ENCODE data around the gene TGFB1I1.

Gene TGFB1I1

DNA sequence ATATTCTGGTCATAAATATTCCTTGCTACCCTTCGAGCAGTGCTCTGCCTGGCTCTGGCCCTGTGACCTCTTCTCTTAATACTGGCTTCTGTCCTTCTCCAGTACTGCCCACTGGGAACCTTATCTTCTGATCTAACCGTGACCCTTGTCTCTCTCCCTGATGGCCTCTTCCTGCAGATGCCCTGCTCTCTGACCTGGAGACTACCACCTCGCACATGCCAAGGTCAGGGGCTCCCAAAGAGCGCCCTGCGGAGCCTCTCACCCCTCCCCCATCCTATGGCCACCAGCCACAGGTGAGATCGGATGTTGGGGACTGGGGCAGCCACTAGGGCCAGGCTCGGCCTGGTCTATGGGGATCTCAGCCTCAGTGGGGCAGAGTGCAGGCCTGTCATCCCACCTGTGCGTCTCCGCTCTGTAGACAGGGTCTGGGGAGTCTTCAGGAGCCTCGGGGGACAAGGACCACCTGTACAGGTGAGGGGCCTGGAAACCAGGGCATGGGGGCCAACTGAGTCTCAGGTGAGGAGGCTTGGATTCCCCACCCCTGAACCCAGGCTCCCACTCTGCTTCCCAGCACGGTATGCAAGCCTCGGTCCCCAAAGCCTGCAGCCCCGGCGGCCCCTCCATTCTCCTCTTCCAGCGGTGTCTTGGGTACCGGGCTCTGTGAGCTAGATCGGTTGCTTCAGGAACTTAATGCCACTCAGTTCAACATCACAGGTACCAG is 1.5 kb downstream of the TGFB1I1 start:
- H2BK12ac ChIP-seq (ENCODE audit: low read length in 2 of 2), result no peak overlapping the region
- H2BK15ac ChIP-seq (ENCODE audit: low read depth, poor library complexity, severe bottlenecking), result no peak overlapping the region
- H2AK5ac ChIP-seq (ENCODE audit: low read length, severe bottlenecking), result no peak overlapping the region
- H3K9ac ChIP-seq (ENCODE audit: low read length), result peak overlapping the region; percentile 19
- DNase-seq, result no peak
- no peak overlapping the region for H4K8ac ChIP-seq (ENCODE audit: low read length)
- no peak overlapping the region for H3K14ac ChIP-seq (ENCODE audit: low read length in 2 of 2)
- 91% methylated on average over 17 of the region's 17 CpGs for WGBS
- H3K23ac ChIP-seq (ENCODE audit: low read length in 2 of 2), result no peak overlapping the region
- H3K4me1 ChIP-seq (ENCODE audit: control insufficient read depth, insufficient read depth, low read depth, low read length), result peaks cover 28% of the 10 kb centered on the region
- peaks cover 43 to 51% of the 10 kb centered on the region in 2 experiments for H3K36me3 ChIP-seq (ENCODE audit: control insufficient read depth in 1 of 2, insufficient read depth in 2 of 2, low read depth in 1 of 2, low read length in 2 of 2)
- no peak overlapping the region for H2BK120ac ChIP-seq (ENCODE audit: low read depth, low read length)
- peak overlapping the region in 1 of 2 experiments; percentile 85 for H3K4me3 ChIP-seq (ENCODE audit: insufficient read depth in 1 of 2, low read depth in 1 of 2, low read length in 2 of 2)
- no peak overlapping the region for H4K91ac ChIP-seq (ENCODE audit: low read length)
- no peaks in the 10 kb centered on the region for H3K9me3 ChIP-seq (ENCODE audit: control insufficient read depth, low read length)
- H3K18ac ChIP-seq (ENCODE audit: low read depth in 1 of 2, low read length in 2 of 2), result no peak overlapping the region
- H3K27ac ChIP-seq (ENCODE audit: low read length, poor library complexity, severe bottlenecking), result no peak overlapping the region
- no peak overlapping the region for H2AFZ ChIP-seq (ENCODE audit: low read depth, low read length)
- H3K4me2 ChIP-seq (ENCODE audit: low read length, poor library complexity, severe bottlenecking), result no peak overlapping the region
- no peaks in the 10 kb centered on the region for H3K27me3 ChIP-seq (ENCODE audit: control insufficient read depth in 1 of 2, insufficient read depth in 1 of 2, low read length in 2 of 2)
- no peak overlapping the region for H2BK5ac ChIP-seq (ENCODE audit: low read depth, low read length, poor library complexity, severe bottlenecking)
- no peak overlapping the region for H3K4ac ChIP-seq (ENCODE audit: low read depth in 1 of 2, low read length in 2 of 2)
- peaks cover 19% of the 10 kb centered on the region for H3K79me1 ChIP-seq (replicated peaks; ENCODE audit: low read length, poor library complexity, severe bottlenecking)

- no peak overlapping the region for H3K14ac ChIP-seq (ENCODE audit: low read length in 2 of 2)
- peak overlapping the region; percentile 37 for H3K9ac ChIP-seq (ENCODE audit: low read length)
- no peak overlapping the region for H3K4ac ChIP-seq (ENCODE audit: low read depth in 1 of 2, low read length in 2 of 2)
- peaks cover 19% of the 10 kb centered on the region for H3K79me1 ChIP-seq (replicated peaks; ENCODE audit: low read length, poor library complexity, severe bottlenecking)
- no peak overlapping the region for H3K23ac ChIP-seq (ENCODE audit: low read length in 2 of 2)
- H3K27me3 ChIP-seq (ENCODE audit: control insufficient read depth in 1 of 2, insufficient read depth in 1 of 2, low read length in 2 of 2), result no peaks in the 10 kb centered on the region
- 81% methylated on average over 12 of the region's 12 CpGs for WGBS
- no peak overlapping the region for H4K8ac ChIP-seq (ENCODE audit: low read length)
- no peak overlapping the region for H3K27ac ChIP-seq (ENCODE audit: low read length, poor library complexity, severe bottlenecking)
- H3K4me3 ChIP-seq (ENCODE audit: insufficient read depth in 1 of 2, low read depth in 1 of 2, low read length in 2 of 2), result no peak overlapping the region
- no peak overlapping the region for H2BK5ac ChIP-seq (ENCODE audit: low read depth, low read length, poor library complexity, severe bottlenecking)
- H2AFZ ChIP-seq (ENCODE audit: low read depth, low read length), result no peak overlapping the region
- peaks cover 49 to 56% of the 10 kb centered on the region in 2 experiments for H3K36me3 ChIP-seq (ENCODE audit: control insufficient read depth in 1 of 2, insufficient read depth in 2 of 2, low read depth in 1 of 2, low read length in 2 of 2)
- H3K18ac ChIP-seq (ENCODE audit: low read depth in 1 of 2, low read length in 2 of 2), result no peak overlapping the region
- H4K91ac ChIP-seq (ENCODE audit: low read length), result no peak overlapping the region
- peak; percentile 76 for DNase-seq
- H2BK12ac ChIP-seq (ENCODE audit: low read length in 2 of 2), result no peak overlapping the region
- H2BK15ac ChIP-seq (ENCODE audit: low read depth, poor library complexity, severe bottlenecking), result no peak overlapping the region
- H3K9me3 ChIP-seq (ENCODE audit: control insufficient read depth, low read length), result no peaks in the 10 kb centered on the region
- no peak overlapping the region for H2AK5ac ChIP-seq (ENCODE audit: low read length, severe bottlenecking)
- no peak overlapping the region for H3K4me2 ChIP-seq (ENCODE audit: low read length, poor library complexity, severe bottlenecking)
- H3K4me1 ChIP-seq (ENCODE audit: control insufficient read depth, insufficient read depth, low read depth, low read length), result peaks cover 28% of the 10 kb centered on the region
- H2BK120ac ChIP-seq (ENCODE audit: low read depth, low read length), result no peak overlapping the region
Observed at GRCh38 chr16:31474173-31474714, 2.3 kb downstream of the TGFB1I1 start.

DNA sequence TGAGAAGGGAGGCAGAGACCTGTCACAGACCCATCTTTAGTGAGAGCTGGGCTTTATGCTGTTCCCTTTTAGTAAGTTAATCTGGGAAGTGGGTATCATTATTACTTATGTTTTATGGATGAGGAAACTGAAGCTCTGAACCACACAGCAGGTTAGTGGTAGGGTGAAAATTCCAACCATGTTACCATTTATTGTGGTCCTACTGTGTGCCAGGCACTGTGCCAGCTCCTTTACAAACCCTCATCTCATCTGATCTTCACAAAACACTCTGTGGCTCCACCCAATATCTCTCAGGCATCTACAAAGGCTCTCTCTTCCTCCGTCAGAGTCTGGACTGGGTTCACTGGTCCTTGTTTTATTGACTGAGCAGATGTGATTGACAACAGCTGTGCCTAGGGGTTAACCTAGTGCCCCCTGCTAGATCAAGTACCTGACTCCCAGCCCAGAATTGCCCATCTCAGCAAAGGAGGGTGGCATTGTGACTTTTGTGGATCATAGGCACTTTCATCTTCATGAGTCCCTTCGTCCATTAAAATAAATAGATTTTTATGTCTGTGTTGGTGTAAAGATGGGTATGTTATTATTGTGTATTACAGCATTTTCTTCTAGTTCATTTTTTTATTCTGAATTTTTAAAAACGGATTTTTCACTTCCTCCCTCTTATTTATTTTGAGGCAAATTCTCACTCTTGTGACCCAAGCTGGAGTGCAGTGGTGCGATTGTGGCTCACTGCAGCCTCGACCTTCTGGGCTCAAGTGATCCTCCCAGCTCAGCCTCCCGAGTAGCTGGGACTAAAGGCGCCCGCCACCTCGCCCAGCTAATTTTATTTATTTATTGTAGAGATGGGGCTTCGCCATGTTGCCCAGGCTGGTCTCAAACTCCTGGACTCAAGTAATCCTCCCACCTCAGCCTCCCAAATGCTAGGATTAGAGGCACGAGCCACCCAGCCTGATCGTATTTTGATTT is 3.1 kb downstream of the TGFB1I1 start:
- no peak overlapping the region for H3K18ac ChIP-seq (ENCODE audit: low read depth in 1 of 2, low read length in 2 of 2)
- no peak overlapping the region for H3K4ac ChIP-seq (ENCODE audit: low read depth in 1 of 2, low read length in 2 of 2)

DNA sequence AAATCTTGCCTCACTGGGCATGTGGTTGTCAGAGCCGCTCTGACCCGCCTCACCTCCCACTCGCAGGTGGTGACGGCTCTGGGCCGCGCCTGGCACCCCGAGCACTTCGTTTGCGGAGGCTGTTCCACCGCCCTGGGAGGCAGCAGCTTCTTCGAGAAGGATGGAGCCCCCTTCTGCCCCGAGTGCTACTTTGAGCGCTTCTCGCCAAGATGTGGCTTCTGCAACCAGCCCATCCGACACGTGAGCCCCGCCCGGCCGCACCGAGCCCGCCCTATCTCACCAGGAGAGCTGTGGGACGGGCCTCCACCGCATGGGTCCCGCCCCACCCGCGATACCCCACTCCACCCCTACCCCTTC is 4.0 kb downstream of the TGFB1I1 start:
- Histone ChIP-seq H2BK5ac (ENCODE audit: low read depth, low read length, poor library complexity, severe bottlenecking) (no peak overlapping the region), H2BK12ac (ENCODE audit: low read length in 2 of 2) (no peak overlapping the region), H3K79me1 (replicated peaks; ENCODE audit: low read length, poor library complexity, severe bottlenecking) (peaks cover 19% of the 10 kb centered on the region), H4K91ac (ENCODE audit: low read length) (no peak overlapping the region), H3K27ac (ENCODE audit: low read length, poor library complexity, severe bottlenecking) (no peak overlapping the region), H4K8ac (ENCODE audit: low read length) (no peak overlapping the region), H3K23ac (ENCODE audit: low read length in 2 of 2) (no peak overlapping the region), H3K27me3 (ENCODE audit: control insufficient read depth in 1 of 2, insufficient read depth in 1 of 2, low read length in 2 of 2) (no peaks in the 10 kb centered on the region), H3K4me2 (ENCODE audit: low read length, poor library complexity, severe bottlenecking) (no peak overlapping the region), H3K4ac (ENCODE audit: low read depth in 1 of 2, low read length in 2 of 2) (peak overlapping the region in 1 of 2 experiments; percentile 8), H2BK15ac (ENCODE audit: low read depth, poor library complexity, severe bottlenecking) (no peak overlapping the region), H2BK120ac (ENCODE audit: low read depth, low read length) (no peak overlapping the region), H2AK5ac (ENCODE audit: low read length, severe bottlenecking) (no peak overlapping the region), H3K9ac (ENCODE audit: low read length) (no peak overlapping the region), H2AFZ (ENCODE audit: low read depth, low read length) (no peak overlapping the region), H3K18ac (ENCODE audit: low read depth in 1 of 2, low read length in 2 of 2) (peak overlapping the region in 1 of 2 experiments; percentile 38), H3K36me3 (ENCODE audit: control insufficient read depth in 1 of 2, insufficient read depth in 2 of 2, low read depth in 1 of 2, low read length in 2 of 2) (peaks cover 51 to 59% of the 10 kb centered on the region in 2 experiments), H3K4me1 (ENCODE audit: control insufficient read depth, insufficient read depth, low read depth, low read length) (peaks cover 28% of the 10 kb centered on the region), H3K9me3 (ENCODE audit: control insufficient read depth, low read length) (no peaks in the 10 kb centered on the region), H3K14ac (ENCODE audit: low read length in 2 of 2) (no peak overlapping the region), H3K4me3 (ENCODE audit: insufficient read depth in 1 of 2, low read depth in 1 of 2, low read length in 2 of 2) (no peak overlapping the region)
- no peak for DNase-seq
- 65% methylated on average over 26 of the region's 26 CpGs for WGBS

More for the DNA sequence above, 3.1 kb downstream of the TGFB1I1 start:
- Histone ChIP-seq H3K9me3 (ENCODE audit: control insufficient read depth, low read length) (no peaks in the 10 kb centered on the region), H3K14ac (ENCODE audit: low read length in 2 of 2) (no peak overlapping the region), H2BK12ac (ENCODE audit: low read length in 2 of 2) (no peak overlapping the region), H4K8ac (ENCODE audit: low read length) (no peak overlapping the region), H2BK15ac (ENCODE audit: low read depth, poor library complexity, severe bottlenecking) (no peak overlapping the region), H2AFZ (ENCODE audit: low read depth, low read length) (no peak overlapping the region), H3K23ac (ENCODE audit: low read length in 2 of 2) (no peak overlapping the region), H3K9ac (ENCODE audit: low read length) (peak overlapping the region; percentile 37), H3K4me2 (ENCODE audit: low read length, poor library complexity, severe bottlenecking) (no peak overlapping the region), H3K4me3 (ENCODE audit: insufficient read depth in 1 of 2, low read depth in 1 of 2, low read length in 2 of 2) (no peak overlapping the region), H2BK5ac (ENCODE audit: low read depth, low read length, poor library complexity, severe bottlenecking) (no peak overlapping the region), H3K36me3 (ENCODE audit: control insufficient read depth in 1 of 2, insufficient read depth in 2 of 2, low read depth in 1 of 2, low read length in 2 of 2) (peaks cover 51 to 59% of the 10 kb centered on the region in 2 experiments), H3K79me1 (replicated peaks; ENCODE audit: low read length, poor library complexity, severe bottlenecking) (peaks cover 19% of the 10 kb centered on the region), H2AK5ac (ENCODE audit: low read length, severe bottlenecking) (no peak overlapping the region), H3K27me3 (ENCODE audit: control insufficient read depth in 1 of 2, insufficient read depth in 1 of 2, low read length in 2 of 2) (no peaks in the 10 kb centered on the region), H3K4me1 (ENCODE audit: control insufficient read depth, insufficient read depth, low read depth, low read length) (peaks cover 30% of the 10 kb centered on the region), H4K91ac (ENCODE audit: low read length) (no peak overlapping the region), H3K27ac (ENCODE audit: low read length, poor library complexity, severe bottlenecking) (no peak overlapping the region), H2BK120ac (ENCODE audit: low read depth, low read length) (no peak overlapping the region)
- 96% methylated on average over 9 of the region's 12 CpGs for WGBS
- DNase-seq, result no peak
